ENCODE measurements around the gene KCNK16. TPM values are rescaled to one million over a fixed set of nuclear protein-coding genes. Genes with fewer than 3 reads are reported as not detected.
"Not testable (repeated sequence)": the region's sequence is repeated elsewhere in the genome, so short reads cannot be mapped to it uniquely, and the experiment has no call there.

KCNK16 gene
- total RNA-seq, 1 donor from 2014 or later = not detected

- DNase-seq (ENCODE audit: low spot score) = peak; percentile 78
These were observed 12.5 kb downstream of the KCNK16 start for GRCh38 chr6:39309942-39310531.

GRCh38 chr6:39307462-39307861, 15.0 kb downstream of the KCNK16 start:
- DNase-seq (ENCODE audit: low spot score) = no peak

GRCh38 chr6:39304951-39305350, 17.6 kb downstream of the KCNK16 start:
- no peak for DNase-seq (ENCODE audit: low spot score)

GRCh38 chr6:39303425-39304153, 18.9 kb downstream of the KCNK16 start:
- DNase-seq (ENCODE audit: low spot score) = no peak

GRCh38 chr6:39302669-39303424, 19.7 kb downstream of the KCNK16 start:
- peak; percentile 86 for DNase-seq (ENCODE audit: low spot score)

- DNase-seq (ENCODE audit: low spot score) = no peak
These were observed 20.5 kb downstream of the KCNK16 start for GRCh38 chr6:39302011-39302410.

- DNase-seq (ENCODE audit: low spot score) = no peak
These were observed 20.9 kb downstream of the KCNK16 start for GRCh38 chr6:39301606-39302005.

- DNase-seq (ENCODE audit: low spot score) = no peak
These were observed 21.8 kb downstream of the KCNK16 start for GRCh38 chr6:39300739-39301138.

- no peak for DNase-seq (ENCODE audit: low spot score)
These were observed 24.4 kb downstream of the KCNK16 start for GRCh38 chr6:39298061-39298460.

GRCh38 chr6:39296745-39297640, 25.5 kb downstream of the KCNK16 start:
- no peak for DNase-seq (ENCODE audit: low spot score)

- DNase-seq (ENCODE audit: low spot score) = no peak
These were observed 26.9 kb downstream of the KCNK16 start for GRCh38 chr6:39295611-39296011.

GRCh38 chr6:39294899-39295298, 27.6 kb downstream of the KCNK16 start:
- DNase-seq (ENCODE audit: low spot score) = no peak

GRCh38 chr6:39294133-39294532, 28.4 kb downstream of the KCNK16 start:
- DNase-seq (ENCODE audit: low spot score) = no peak

GRCh38 chr6:39292637-39293036, 29.9 kb downstream of the KCNK16 start:
- no peak for DNase-seq (ENCODE audit: low spot score)

- DNase-seq (ENCODE audit: low spot score) = no peak
These were observed 33.0 kb downstream of the KCNK16 start for GRCh38 chr6:39289490-39289889.

GRCh38 chr6:39287601-39288000, 34.9 kb downstream of the KCNK16 start:
- DNase-seq (ENCODE audit: low spot score) = no peak

GRCh38 chr6:39286596-39286995, 35.9 kb downstream of the KCNK16 start:
- DNase-seq (ENCODE audit: low spot score) = not testable (repeated sequence)

- no peak for DNase-seq (ENCODE audit: low spot score)
These were observed 39.7 kb downstream of the KCNK16 start for GRCh38 chr6:39282774-39283173.

- no peak for DNase-seq (ENCODE audit: low spot score)
These were observed 41.1 kb downstream of the KCNK16 start for GRCh38 chr6:39281312-39281980.

GRCh38 chr6:39280247-39280731, 42.2 kb downstream of the KCNK16 start:
- DNase-seq (ENCODE audit: low spot score) = peak; percentile 64

- DNase-seq (ENCODE audit: low spot score) = no peak
These were observed 43.0 kb downstream of the KCNK16 start for GRCh38 chr6:39279539-39279938.

Measured in ureter (tissue), 1 donor.